HCT116 (cell line): Measurements from ENCODE around the gene FGD5. TPM values are rescaled to one million over a fixed set of nuclear protein-coding genes. Genes with fewer than 3 reads are reported as not detected.

Source experiments
- ATAC-seq: fragments of 200-7000 bp; cut with Tn5 transposase; 2 replicates; pipeline ENCODE4 v1.9.1; 2020; ENCODE audit warnings: mild to moderate bottlenecking, moderate library complexity
- BruUV-seq: library from RNA; stranded (reverse); fragments of 400-500 nt; replicated peaks from 2 replicates; lab custom pipeline; 2021; lab: Mats Ljungman, UMichigan
- CTCF ChIA-PET: fragments of 300-600 bp; sonication (Branson Sonifier 250); formaldehyde crosslinking; loops from one replicate; lab custom pipeline; 2021; ENCODE audit warnings: antibody characterized with exemption; lab: Charles Lee
- POLR2A ChIA-PET: fragments of 300-600, 350-600 bp; sonication (Branson Sonifier 250); formaldehyde crosslinking; loops from one replicate; lab custom pipeline; 2021; ENCODE audit warnings: antibody characterized with exemption; lab: Charles Lee
- RAD21 ChIA-PET, 2 experiments: fragments of 300-600 bp; sonication (Branson Sonifier 250); formaldehyde crosslinking; loops; one replicate each; lab custom pipeline; 2023; ENCODE audit warnings: low total read pairs in 2 of 2; ENCODE audit not compliant: uncharacterized antibody in 2 of 2, unreplicated experiment in 2 of 2, low non-redundant PET in 1 of 2; lab: Charles Lee
- DNase-seq: peaks from one replicate; pipeline ENCODE4 v3.0.0-alpha.2; 2010; ENCODE audit warnings: low read depth, low spot score
- H2AFZ ChIP-seq: fragments of 200-600 bp; shearing (Covaris generic), sonication (generic); 2 replicates; pipeline ENCODE4 v1.6.1; 2017; ENCODE audit warnings: low read depth, mixed run types, mixed read lengths, antibody characterized with exemption, low read length; ENCODE audit not compliant: poor library complexity, severe bottlenecking
- H3K27ac ChIP-seq: 2 replicates; pipeline ENCODE4 v1.5.1; 2012; ENCODE audit warnings: low read depth, low read length
- H3K27me3 ChIP-seq: fragments of 200-600 bp; sonication (generic); 2 replicates; pipeline ENCODE4 v1.6.1; 2016; ENCODE audit warnings: mixed run types, low read length, mixed read lengths; ENCODE audit not compliant: insufficient read depth
- H3K36me3 ChIP-seq, 2 experiments: fragments of 200-500 bp in 1 of 2; fragments of 200-600 bp in 1 of 2; sonication (Bioruptor generic) in 1 of 2; sonication (generic) in 1 of 2; 2 replicates each; pipeline versions ENCODE4 v1.5.1 to v1.6.1; 2014 to 2016; ENCODE audit warnings: low read length in 2 of 2, inconsistent platforms in 1 of 2, mixed read lengths in 1 of 2, mixed run types in 1 of 2; ENCODE audit not compliant: insufficient read depth in 2 of 2, control insufficient read depth in 1 of 2
- H3K4me1 ChIP-seq, 2 experiments: fragments of 200-600 bp in 1 of 2; sonication (generic) in 1 of 2; 2 replicates each; pipeline versions ENCODE4 v1.5.1 to v1.6.1; 2012 to 2017; ENCODE audit warnings: low read length in 2 of 2, inconsistent platforms in 1 of 2, mild to moderate bottlenecking in 1 of 2, mixed read lengths in 1 of 2, mixed run types in 1 of 2, moderate library complexity in 1 of 2; ENCODE audit not compliant: insufficient read depth in 2 of 2, control insufficient read depth in 1 of 2
- H3K4me2 ChIP-seq: fragments of 200-600 bp; sonication (generic); 2 replicates; pipeline ENCODE4 v1.6.1; 2017; ENCODE audit warnings: mixed run types, low read length, mixed read lengths
- H3K4me3 ChIP-seq, 2 experiments: fragments of 200-600 bp in 1 of 2; sonication (generic) in 1 of 2; replicated peaks in 1 of 2; 2 replicates each; pipeline ENCODE4 v1.5.1; 2011 to 2016; ENCODE audit warnings: low read length in 2 of 2, control low read depth in 1 of 2, low read depth in 1 of 2, mild to moderate bottlenecking in 1 of 2, mixed read lengths in 1 of 2, mixed run types in 1 of 2
- H3K79me2 ChIP-seq: fragments of 200-600 bp; sonication (generic); 2 replicates; pipeline ENCODE4 v1.6.1; 2017; ENCODE audit warnings: mild to moderate bottlenecking, mixed run types, low read length, moderate library complexity, mixed read lengths; ENCODE audit not compliant: insufficient read depth
- H3K9ac ChIP-seq: fragments of 200-600 bp; sonication (generic); 2 replicates; pipeline ENCODE4 v1.6.1; 2016; ENCODE audit warnings: low read length, mixed read lengths
- H3K9me2 ChIP-seq: fragments of 200-600 bp; sonication (generic), shearing (Covaris generic); 2 replicates; pipeline ENCODE4 v1.6.1; 2017; ENCODE audit warnings: mixed run types, mild to moderate bottlenecking, moderate library complexity; ENCODE audit not compliant: insufficient read depth
- H3K9me3 ChIP-seq, 2 experiments: fragments of 200-500 bp in 1 of 2; fragments of 200-600 bp in 1 of 2; sonication (Bioruptor generic) in 1 of 2; sonication (generic) in 1 of 2; 2 replicates each; pipeline ENCODE4 v1.6.1; 2014 to 2017; ENCODE audit warnings: low read length in 2 of 2, mixed read lengths in 2 of 2, inconsistent platforms in 1 of 2, low read depth in 1 of 2, mild to moderate bottlenecking in 1 of 2, mixed run types in 1 of 2, moderate library complexity in 1 of 2; ENCODE audit not compliant: control insufficient read depth in 1 of 2, insufficient read depth in 1 of 2
- H4K20me1 ChIP-seq: fragments of 200-600 bp; sonication (generic), shearing (Covaris generic); 2 replicates; pipeline ENCODE4 v1.6.1; 2017; ENCODE audit warnings: mixed run types, mild to moderate bottlenecking, moderate library complexity; ENCODE audit not compliant: insufficient read depth
- ATF3 ChIP-seq: IDR thresholded peaks from 2 replicates; pipeline ENCODE4 v1.6.1; 2012
- CBX3 ChIP-seq: IDR thresholded peaks from 2 replicates; pipeline ENCODE4 v1.6.1; 2012; ENCODE audit warnings: low read depth
- CEBPB ChIP-seq: IDR thresholded peaks from 2 replicates; pipeline ENCODE4 v1.6.1; 2012; ENCODE audit warnings: low read depth
- CTCF ChIP-seq, 3 experiments: fragments of 200-600 bp in 1 of 3; sonication (generic) in 1 of 3; IDR thresholded peaks in 2 of 3; conservative IDR thresholded peaks in 1 of 3; 2 replicates each; pipeline ENCODE4 v1.5.1; 2012 to 2017; ENCODE audit warnings: low read depth in 2 of 3, low read length in 2 of 3, antibody characterized with exemption in 1 of 3, borderline replicate concordance in 1 of 3, control low read depth in 1 of 3, mild to moderate bottlenecking in 1 of 3, mixed read lengths in 1 of 3, mixed run types in 1 of 3, moderate library complexity in 1 of 3; ENCODE audit not compliant: insufficient read depth in 1 of 3
- ELF1 ChIP-seq: IDR thresholded peaks from 2 replicates; pipeline ENCODE4 v1.6.1; 2012; ENCODE audit warnings: low read depth, borderline replicate concordance
- EZH2 ChIP-seq: fragments of 200-600 bp; sonication (generic); IDR thresholded peaks from 2 replicates; pipeline ENCODE4 v1.6.1; 2017; ENCODE audit warnings: antibody characterized with exemption, mixed run types
- EZH2phosphoT487 ChIP-seq: fragments of 200-600 bp; IDR thresholded peaks from 2 replicates; pipeline ENCODE4 v1.6.1; 2018; ENCODE audit warnings: antibody characterized with exemption, borderline replicate concordance
- JUND ChIP-seq: IDR thresholded peaks from 2 replicates; pipeline ENCODE4 v1.6.1; 2012
- MAX ChIP-seq: IDR thresholded peaks from 2 replicates; pipeline ENCODE4 v1.6.1; 2012
- POLR2A ChIP-seq: IDR thresholded peaks from 2 replicates; pipeline ENCODE4 v1.7.0; 2011; ENCODE audit warnings: borderline replicate concordance; ENCODE audit not compliant: insufficient read depth, insufficient read length; ENCODE audit errors: extremely low read depth
- POLR2AphosphoS5 ChIP-seq: IDR thresholded peaks from 2 replicates; pipeline ENCODE4 v1.6.1; 2011; ENCODE audit warnings: mild to moderate bottlenecking, low read depth, low read length, moderate library complexity
- RAD21 ChIP-seq: IDR thresholded peaks from 2 replicates; pipeline ENCODE4 v1.6.1; 2012; ENCODE audit warnings: low read depth, mild to moderate bottlenecking
- SP1 ChIP-seq: IDR thresholded peaks from 2 replicates; pipeline ENCODE4 v1.6.1; 2012; ENCODE audit warnings: low read depth
- YY1 ChIP-seq: IDR thresholded peaks from 2 replicates; pipeline ENCODE4 v1.6.1; 2011; ENCODE audit warnings: low read length, low read depth, moderate library complexity, mild to moderate bottlenecking; ENCODE audit not compliant: insufficient replicate concordance; ENCODE audit errors: extremely low read depth
- ZBTB33 ChIP-seq: IDR thresholded peaks from 2 replicates; pipeline ENCODE4 v1.6.1; 2011; ENCODE audit warnings: mild to moderate bottlenecking, low read length, moderate library complexity; ENCODE audit not compliant: insufficient replicate concordance; ENCODE audit errors: extremely low read depth
- ZFX ChIP-seq: fragments of 450-650 bp; IDR thresholded peaks from 2 replicates; pipeline ENCODE4 v1.6.1; 2017
- ZNF274 ChIP-seq: fragments of 200-500 bp; sonication (Bioruptor generic); IDR thresholded peaks from 2 replicates; pipeline ENCODE4 v1.6.1; 2014; ENCODE audit warnings: mild to moderate bottlenecking, low read depth, low read length, inconsistent platforms
- intact Hi-C: fragments of 100-400 bp; cut with micrococcal nuclease; formaldehyde crosslinking; loops from 2 replicates; pipeline ENCODE4 v1.10.0; 2022
- total RNA-seq: library from RNA; stranded (reverse); gene quantifications from one replicate; pipeline ENCODE4 v1.2.1, GENCODE V29; 2021; ENCODE audit not compliant: unreplicated experiment

The FGD5 gene
- total RNA-seq, 1 experiment from 2014 or later: 0.22 TPM

GRCh38 chr3:14796403-14797077 lies 22.2 kb upstream of the FGD5 start:
- H3K9ac ChIP-seq: no peak overlapping the region
- TF ChIP-seq ZNF274: no peak
- TF ChIP-seq ELF1: no peak
- no peak for TF ChIP-seq ZFX
- TF ChIP-seq EZH2: no peak
- no peak for TF ChIP-seq POLR2AphosphoS5
- TF ChIP-seq JUND: no peak
- no peak overlapping the region for H3K27ac ChIP-seq
- H3K9me3 ChIP-seq: no peaks in the 10 kb centered on the region
- RAD21 ChIA-PET: no interaction called here
- H3K4me3 ChIP-seq: no peak overlapping the region
- no peak for DNase-seq
- BruUV-seq: no TSS peak
- H3K9me2 ChIP-seq: no peaks in the 10 kb centered on the region
- no peak overlapping the region for H3K4me2 ChIP-seq
- no peaks in the 10 kb centered on the region for H3K27me3 ChIP-seq
- POLR2A ChIA-PET: no interaction called here
- H3K36me3 ChIP-seq: no peaks in the 10 kb centered on the region
- peaks cover 0 to 2% of the 10 kb centered on the region in 2 experiments; a peak in 1 of 4 replicates for H3K4me1 ChIP-seq
- H4K20me1 ChIP-seq: no peaks in the 10 kb centered on the region
- CTCF ChIA-PET: no interaction called here
- H2AFZ ChIP-seq: no peak overlapping the region
- no peaks in the 10 kb centered on the region for H3K79me2 ChIP-seq
- ATAC-seq: no peak
- intact Hi-C loops: no loop called here

GRCh38 chr3:14797731-14798130 lies 21.0 kb upstream of the FGD5 start:
- H3K9ac ChIP-seq: no peak overlapping the region
- DNase-seq (no peak), ATAC-seq (no peak)
- H3K4me2 ChIP-seq: no peak overlapping the region
- BruUV-seq: no TSS peak
- POLR2A ChIA-PET: no interaction called here
- no peaks in the 10 kb centered on the region for H3K9me3 ChIP-seq
- H3K36me3 ChIP-seq: no peaks in the 10 kb centered on the region
- no peaks in the 10 kb centered on the region for H3K27me3 ChIP-seq
- H3K4me3 ChIP-seq: no peak overlapping the region
- no peak overlapping the region for H2AFZ ChIP-seq
- CTCF ChIA-PET: interaction anchor here (0.9 kb wide), 1 partner anchor 16 kb away, joined by 3 read pairs; no protein-coding TSS in a partner anchor
- no peak overlapping the region for H3K27ac ChIP-seq
- no peaks in the 10 kb centered on the region for H4K20me1 ChIP-seq
- H3K9me2 ChIP-seq: no peaks in the 10 kb centered on the region
- intact Hi-C loops: no loop called here
- H3K79me2 ChIP-seq: no peaks in the 10 kb centered on the region
- RAD21 ChIA-PET: no interaction called here
- no peaks in the 10 kb centered on the region for H3K4me1 ChIP-seq
- TF ChIP-seq CTCF (IDR thresholded peaks at IDR 0.05 in 2 of 3, conservative IDR thresholded peaks at IDR 0.05 in 1 of 3; ENCODE audit: borderline replicate concordance in 1 of 3, insufficient read depth in 1 of 3, low read depth in 2 of 3, low read length in 2 of 3) (no peak), ZNF274 (no peak), RAD21 (no peak), POLR2AphosphoS5 (no peak), EZH2phosphoT487 (no peak), JUND (no peak), CBX3 (no peak), MAX (no peak), ZBTB33 (no peak), POLR2A (no peak), YY1 (no peak), SP1 (no peak), CEBPB (no peak), ATF3 (no peak)
